Lower leg skin (tissue), 3 donors: ENCODE results near the gene SCUBE3.

Experiments
- POLR2A ChIP-seq, 2 donors: fragments of 450-650 bp; IDR thresholded peaks; one replicate each; pipeline ENCODE4 v1.6.1; 2016 to 2017; ENCODE audit warnings: antibody characterized with exemption in 2 of 2, mild to moderate bottlenecking in 1 of 2, moderate library complexity in 1 of 2
- TF ChIP-seq, protein P1 (sequence below), 3 donors: fragments of 450-650 bp; IDR thresholded peaks; one replicate each; pipeline ENCODE4 v1.5.1; 2016; ENCODE audit warnings: antibody characterized with exemption in 3 of 3, mild to moderate bottlenecking in 3 of 3, moderate library complexity in 2 of 3

DNA sequence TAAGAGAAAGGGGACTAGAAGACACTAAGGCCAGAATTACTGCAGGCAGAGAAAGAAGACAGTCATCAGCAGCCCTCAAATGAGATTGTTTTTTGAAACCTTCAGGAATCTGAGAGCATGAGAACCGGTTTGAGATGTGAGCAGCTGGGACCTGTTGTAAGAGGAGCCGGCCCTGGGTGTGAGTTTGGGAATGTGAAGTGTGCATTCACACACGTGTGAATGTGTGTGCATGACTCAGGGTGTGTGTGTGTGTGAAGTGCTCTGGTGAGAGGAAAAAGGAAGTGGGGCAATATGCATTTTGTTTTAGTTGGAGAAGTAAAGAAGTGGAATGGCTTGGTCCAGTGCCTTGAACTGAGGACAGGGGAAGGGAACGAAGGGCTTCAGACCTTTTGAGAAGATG is 4.3 kb downstream of the SCUBE3 start:
- TF ChIP-seq, protein P1, sequence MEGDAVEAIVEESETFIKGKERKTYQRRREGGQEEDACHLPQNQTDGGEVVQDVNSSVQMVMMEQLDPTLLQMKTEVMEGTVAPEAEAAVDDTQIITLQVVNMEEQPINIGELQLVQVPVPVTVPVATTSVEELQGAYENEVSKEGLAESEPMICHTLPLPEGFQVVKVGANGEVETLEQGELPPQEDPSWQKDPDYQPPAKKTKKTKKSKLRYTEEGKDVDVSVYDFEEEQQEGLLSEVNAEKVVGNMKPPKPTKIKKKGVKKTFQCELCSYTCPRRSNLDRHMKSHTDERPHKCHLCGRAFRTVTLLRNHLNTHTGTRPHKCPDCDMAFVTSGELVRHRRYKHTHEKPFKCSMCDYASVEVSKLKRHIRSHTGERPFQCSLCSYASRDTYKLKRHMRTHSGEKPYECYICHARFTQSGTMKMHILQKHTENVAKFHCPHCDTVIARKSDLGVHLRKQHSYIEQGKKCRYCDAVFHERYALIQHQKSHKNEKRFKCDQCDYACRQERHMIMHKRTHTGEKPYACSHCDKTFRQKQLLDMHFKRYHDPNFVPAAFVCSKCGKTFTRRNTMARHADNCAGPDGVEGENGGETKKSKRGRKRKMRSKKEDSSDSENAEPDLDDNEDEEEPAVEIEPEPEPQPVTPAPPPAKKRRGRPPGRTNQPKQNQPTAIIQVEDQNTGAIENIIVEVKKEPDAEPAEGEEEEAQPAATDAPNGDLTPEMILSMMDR (IDR thresholded peaks at IDR 0.05), result no peak
- TF ChIP-seq POLR2A (IDR thresholded peaks at IDR 0.05), result no peak
